C4-2B (cell line): Measurements from ENCODE around the gene PLEKHM2.

ENCODE experiments used
- H3K27ac ChIP-seq: fragments of 450-650 bp; 2 replicates; pipeline ENCODE4 v1.5.1; 2017
- ZFX ChIP-seq: fragments of 450-650 bp; IDR thresholded peaks from 2 replicates; pipeline ENCODE4 v1.6.1; 2017
- TF ChIP-seq, protein P1 (sequence below): fragments of 450-650 bp; conservative IDR thresholded peaks from 2 replicates; pipeline ENCODE4 v1.5.1; 2017; ENCODE audit warnings: mild to moderate bottlenecking

Gene PLEKHM2

DNA sequence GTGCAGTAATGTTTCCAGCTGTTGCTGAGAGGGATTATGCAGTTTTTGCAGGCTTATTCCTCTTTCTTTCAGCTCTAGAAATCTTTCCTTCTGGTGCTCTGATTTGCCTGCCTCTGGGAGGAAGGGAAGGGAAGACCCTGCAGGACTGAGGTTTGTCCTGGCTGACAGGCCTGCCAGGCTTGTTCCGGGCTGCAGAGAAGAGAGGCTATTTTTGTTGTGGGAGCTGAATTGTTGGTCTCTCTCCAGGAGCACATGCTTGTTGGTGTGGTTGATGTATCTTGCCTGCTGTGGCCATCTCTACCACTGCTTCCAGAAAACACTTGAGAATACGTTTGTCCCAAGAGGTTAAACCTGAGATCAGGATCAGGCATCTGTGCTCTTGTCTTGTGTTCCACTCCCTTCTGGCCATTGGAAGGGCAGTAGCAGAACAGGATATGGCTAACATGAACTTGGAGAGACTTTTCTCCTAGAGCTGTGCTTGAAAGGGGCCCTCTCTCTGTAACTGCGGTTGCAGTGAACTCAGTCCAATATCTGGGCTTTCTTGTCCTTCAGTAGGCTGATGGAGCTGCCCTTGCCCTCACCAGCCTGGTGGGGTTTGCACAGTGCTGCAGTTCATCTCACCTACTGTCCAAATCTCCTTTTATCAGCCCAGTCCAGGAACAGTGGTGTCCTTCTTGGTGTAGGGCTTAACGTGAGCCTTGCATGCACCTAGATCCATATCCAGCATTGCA is 30.5 kb downstream of the PLEKHM2 start:
- no peak overlapping the region for H3K27ac ChIP-seq
- TF ChIP-seq, protein P1, sequence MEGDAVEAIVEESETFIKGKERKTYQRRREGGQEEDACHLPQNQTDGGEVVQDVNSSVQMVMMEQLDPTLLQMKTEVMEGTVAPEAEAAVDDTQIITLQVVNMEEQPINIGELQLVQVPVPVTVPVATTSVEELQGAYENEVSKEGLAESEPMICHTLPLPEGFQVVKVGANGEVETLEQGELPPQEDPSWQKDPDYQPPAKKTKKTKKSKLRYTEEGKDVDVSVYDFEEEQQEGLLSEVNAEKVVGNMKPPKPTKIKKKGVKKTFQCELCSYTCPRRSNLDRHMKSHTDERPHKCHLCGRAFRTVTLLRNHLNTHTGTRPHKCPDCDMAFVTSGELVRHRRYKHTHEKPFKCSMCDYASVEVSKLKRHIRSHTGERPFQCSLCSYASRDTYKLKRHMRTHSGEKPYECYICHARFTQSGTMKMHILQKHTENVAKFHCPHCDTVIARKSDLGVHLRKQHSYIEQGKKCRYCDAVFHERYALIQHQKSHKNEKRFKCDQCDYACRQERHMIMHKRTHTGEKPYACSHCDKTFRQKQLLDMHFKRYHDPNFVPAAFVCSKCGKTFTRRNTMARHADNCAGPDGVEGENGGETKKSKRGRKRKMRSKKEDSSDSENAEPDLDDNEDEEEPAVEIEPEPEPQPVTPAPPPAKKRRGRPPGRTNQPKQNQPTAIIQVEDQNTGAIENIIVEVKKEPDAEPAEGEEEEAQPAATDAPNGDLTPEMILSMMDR: no peak
- no peak for TF ChIP-seq ZFX

DNA sequence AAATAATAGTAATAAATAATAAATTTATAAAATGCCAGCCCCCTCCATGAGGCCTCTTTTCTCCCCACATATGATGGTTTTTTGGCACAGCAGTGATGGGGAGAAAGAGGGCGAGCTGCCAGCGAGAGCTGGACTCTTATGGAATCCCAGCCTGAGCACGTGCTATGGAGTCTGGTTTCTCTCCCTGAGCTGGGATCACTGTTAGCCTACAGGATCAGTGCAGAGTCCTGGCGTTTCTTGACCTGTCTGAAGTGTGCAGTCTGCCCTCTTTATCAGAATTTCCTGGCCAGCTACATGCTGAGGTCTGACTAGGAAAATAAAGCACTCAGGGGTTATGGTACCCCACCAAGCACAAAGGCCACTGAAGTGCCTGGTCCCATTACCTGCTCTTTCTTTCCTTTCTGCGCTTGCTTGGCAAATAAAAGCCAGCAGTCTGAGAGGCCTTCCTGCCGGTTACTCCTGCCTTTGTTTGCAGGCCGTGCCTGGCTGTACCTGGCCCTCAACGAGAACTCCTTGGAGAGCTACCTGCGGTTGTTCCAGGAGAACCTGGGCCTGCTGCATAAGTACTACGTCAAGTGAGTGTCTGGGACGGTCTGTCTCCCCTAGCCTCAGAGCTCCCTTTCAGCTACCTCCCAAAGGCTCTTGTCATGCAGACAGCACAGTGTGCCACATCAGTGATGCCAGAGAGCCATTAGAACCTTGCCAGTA is 33.5 kb downstream of the PLEKHM2 start:
- TF ChIP-seq, protein P1: no peak
- no peak for TF ChIP-seq ZFX

DNA sequence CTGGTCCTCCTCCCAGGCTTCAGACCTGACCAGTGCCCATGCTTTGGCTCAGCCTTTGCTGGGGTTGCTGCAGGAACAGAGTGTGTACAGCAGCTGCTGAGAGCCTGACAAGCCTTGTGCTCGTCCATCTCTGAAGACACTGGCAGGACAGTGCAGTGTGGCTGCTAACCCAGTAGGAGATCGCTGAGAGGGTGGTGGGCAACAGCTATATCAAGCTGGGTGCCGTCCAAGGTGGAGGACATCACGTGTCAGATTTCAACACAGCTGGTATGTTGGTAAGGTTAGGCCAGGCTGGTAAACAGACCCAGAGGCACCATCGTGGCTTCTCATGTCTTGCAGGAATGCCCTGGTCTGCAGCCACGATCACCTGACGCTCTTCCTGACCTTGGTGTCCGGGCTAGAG is 34.1 kb downstream of the PLEKHM2 start:
- no peak overlapping the region for H3K27ac ChIP-seq
- TF ChIP-seq, protein P1: no peak
- no peak for TF ChIP-seq ZFX

More for the DNA sequence above, 33.5 kb downstream of the PLEKHM2 start:
- no peak overlapping the region for H3K27ac ChIP-seq

DNA sequence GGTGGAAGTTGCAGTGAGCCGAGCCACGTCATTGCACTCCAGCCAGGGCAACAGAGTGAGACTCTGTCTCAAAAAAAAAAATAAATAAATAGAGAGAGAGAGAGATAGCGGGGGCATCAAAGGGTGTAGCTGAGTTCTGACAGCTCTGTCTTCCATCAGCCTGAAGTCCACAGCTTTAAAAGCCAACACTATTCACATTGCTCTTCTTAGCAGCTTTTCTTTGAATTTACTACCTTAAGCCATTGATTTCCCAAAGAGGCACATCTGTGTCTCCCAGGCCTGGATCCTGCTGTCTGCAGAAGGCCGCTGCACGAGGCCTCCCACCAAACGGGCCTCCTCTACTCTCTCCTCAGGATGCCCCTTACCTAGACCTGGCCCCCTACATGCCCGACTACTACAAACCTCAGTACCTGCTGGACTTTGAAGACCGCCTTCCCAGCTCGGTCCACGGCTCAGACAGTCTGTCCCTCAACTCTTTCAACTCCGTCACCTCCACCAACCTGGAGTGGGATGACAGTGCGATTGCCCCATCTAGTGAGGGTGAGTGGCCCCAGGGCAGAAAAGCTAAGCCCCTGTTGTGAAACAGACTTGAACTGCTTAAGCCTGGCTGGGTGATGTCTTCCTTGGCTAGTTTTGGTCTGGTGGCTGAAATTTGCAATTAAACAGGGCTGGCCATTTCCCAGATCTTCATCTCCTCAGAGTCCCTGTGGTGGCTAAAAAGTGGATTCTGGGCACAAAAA is 35.4 kb downstream of the PLEKHM2 start:
- no peak overlapping the region for H3K27ac ChIP-seq
- TF ChIP-seq, protein P1: no peak
- no peak for TF ChIP-seq ZFX

DNA sequence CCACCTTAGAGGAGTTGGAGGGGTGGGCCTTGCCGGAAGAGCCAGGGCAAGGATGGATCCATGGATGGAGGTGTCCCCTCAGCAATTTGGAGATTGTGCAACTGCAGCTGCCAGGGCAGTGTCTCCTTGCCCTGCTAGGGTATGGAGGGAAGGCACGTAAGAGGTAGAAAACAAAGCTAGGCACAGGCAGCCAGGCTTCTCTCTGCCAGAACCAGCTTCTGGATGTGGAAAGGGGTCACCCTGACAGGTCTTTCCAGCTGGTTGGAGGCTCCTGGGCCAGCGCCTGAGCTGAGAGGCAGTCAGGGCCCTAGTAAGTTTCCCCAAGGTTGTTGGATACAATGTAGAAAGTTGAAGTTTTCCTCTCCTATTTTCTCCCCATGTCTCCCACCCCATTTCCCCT is 36.7 kb downstream of the PLEKHM2 start:
- no peak for TF ChIP-seq ZFX
- TF ChIP-seq, protein P1: no peak
- no peak overlapping the region for H3K27ac ChIP-seq

DNA sequence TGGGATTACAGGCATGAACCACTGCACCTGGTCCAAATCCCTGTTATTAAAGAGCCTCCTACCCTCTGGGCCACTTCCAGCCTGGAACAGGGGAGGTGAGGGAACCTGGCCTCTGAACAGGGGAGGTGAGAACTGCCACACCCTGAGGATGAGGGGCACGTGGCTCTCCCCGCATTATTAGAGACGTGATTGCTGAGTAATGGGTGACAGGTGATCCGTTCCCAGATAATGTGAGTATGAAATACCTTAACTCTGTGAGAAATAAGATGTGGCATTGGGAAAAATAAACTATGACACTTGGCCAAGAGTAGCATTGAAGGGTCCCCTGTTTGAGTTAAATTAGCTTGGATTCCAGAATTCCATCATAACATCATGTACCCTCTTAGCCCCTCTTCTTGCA is 38.3 kb downstream of the PLEKHM2 start:
- H3K27ac ChIP-seq: no peak overlapping the region
- TF ChIP-seq, protein P1: no peak
- no peak for TF ChIP-seq ZFX
